ENCODE data around the gene TOM1L2.

TOM1L2 gene

GRCh38 chr17:17874478-17874877 lies 97.7 kb downstream of the TOM1L2 start:
- DNase-seq (ENCODE audit: low spot score) = peak; percentile 67

GRCh38 chr17:17873450-17873991 lies 98.7 kb downstream of the TOM1L2 start:
- no peak for DNase-seq (ENCODE audit: low spot score)

- no peak for DNase-seq (ENCODE audit: low spot score)
Observed at GRCh38 chr17:17872547-17873345, 99.5 kb downstream of the TOM1L2 start.

DNA sequence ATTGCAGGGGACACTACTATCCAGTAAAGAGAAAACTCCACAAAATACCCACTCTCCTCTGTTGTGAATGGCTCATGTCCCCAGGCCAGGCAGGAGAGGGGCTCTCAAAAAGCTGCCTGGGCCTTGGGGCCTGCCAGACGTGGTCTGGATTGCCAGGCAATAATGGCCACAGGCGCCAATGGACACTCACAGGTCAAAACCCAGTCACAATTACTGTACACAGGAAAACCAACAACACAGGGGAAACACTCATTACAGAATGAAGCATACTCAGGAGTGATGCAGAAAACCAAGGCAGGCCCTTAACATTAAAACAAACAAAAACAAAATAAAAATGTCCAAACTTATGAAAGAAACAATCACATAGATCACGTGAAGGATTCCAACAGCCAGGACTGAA lies 100.3 kb downstream of the TOM1L2 start:
- DNase-seq (ENCODE audit: low spot score) = no peak

- DNase-seq (ENCODE audit: low spot score) = no peak
Observed at GRCh38 chr17:17870247-17870646, 102.0 kb downstream of the TOM1L2 start.

GRCh38 chr17:17868641-17869522 lies 103.3 kb downstream of the TOM1L2 start:
- no peak for DNase-seq (ENCODE audit: low spot score)

- no peak for DNase-seq (ENCODE audit: low spot score)
Observed at GRCh38 chr17:17866897-17867296, 105.3 kb downstream of the TOM1L2 start.

DNA sequence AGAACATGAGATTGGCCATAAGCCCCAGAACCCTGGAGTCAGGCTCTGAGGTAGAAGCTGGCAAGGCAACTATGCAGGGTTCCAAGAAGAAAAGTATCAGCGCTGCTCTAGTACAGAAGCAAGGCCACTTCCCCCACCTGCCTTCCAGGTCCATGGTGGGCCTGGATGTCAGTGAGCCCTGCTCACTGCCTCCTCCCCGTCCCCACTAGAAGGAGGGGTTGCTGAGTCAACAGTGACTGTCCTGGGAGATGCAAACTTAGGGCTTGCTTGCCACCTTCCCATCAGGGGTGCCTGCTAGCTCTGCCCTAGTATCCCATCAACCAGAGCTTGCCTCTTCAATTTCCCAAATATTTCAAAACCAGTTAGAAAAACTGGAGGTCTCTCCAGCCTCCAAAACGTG lies 105.8 kb downstream of the TOM1L2 start:
- no peak for DNase-seq (ENCODE audit: low spot score)

DNA sequence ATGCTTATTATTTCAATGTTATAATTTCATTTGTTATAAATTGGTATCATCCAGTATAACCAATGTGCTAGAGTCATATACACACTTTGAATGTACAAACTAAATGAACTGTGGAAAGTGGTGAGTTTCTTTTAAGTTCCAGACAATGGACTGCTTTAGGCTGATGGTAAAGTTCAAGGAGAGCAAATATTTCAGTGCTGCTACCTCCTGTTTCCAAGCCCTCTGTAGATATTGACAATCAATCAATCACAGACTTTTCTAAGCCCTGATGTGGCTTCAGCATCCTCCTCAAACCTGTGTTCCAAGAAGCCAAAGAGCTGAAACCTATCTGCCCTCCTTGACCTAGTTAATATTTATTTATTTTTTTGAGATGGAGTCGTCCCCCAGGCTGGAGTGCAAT lies 107.2 kb downstream of the TOM1L2 start:
- DNase-seq (ENCODE audit: low spot score) = no peak

- DNase-seq (ENCODE audit: low spot score) = peak; percentile 23
Observed at GRCh38 chr17:17860766-17861107, 111.5 kb downstream of the TOM1L2 start.

DNA sequence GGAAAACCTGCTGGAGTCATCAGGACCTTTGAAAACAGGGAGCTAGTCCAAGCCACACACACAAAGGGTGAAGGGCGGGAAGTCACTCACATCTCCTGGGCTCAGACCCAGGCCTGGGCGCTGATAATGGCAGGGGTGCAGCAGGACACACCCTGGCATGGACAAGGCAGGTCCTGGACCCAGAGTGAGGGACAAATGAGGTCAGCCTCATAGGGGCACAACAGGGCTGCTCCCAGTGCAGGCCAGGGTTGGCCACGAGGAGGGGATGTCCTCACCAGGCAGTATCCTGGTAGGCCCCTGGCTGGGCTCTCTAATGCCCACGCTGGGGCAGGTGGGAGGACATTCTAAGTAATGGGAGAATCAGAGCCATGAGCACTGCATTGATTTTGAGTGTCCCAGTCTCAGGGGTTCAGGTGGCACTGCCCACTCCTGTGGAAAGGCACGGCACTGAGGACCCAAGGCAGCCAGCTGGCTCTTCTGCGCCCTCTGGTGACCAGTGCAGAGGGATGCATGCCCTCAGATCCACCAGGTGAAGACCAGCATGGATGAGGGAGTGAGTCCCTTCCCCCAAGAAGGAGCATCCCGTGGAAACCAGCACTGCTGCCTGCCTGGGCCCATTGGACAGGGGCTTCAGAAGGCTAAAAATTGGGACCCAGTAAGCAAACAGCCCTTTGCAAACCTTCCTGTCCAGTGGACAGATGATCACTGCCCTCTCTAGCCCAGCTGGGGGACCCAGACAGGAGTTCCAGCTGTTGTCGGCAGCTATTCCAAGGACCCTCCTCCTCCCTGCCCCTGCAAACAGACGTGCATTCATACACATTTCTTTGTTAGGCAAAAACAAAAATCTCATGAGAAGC lies 112.1 kb downstream of the TOM1L2 start:
- DNase-seq (ENCODE audit: low spot score) = peak; percentile 89

GRCh38 chr17:17857496-17857895 lies 114.7 kb downstream of the TOM1L2 start:
- no peak for DNase-seq (ENCODE audit: low spot score)

DNA sequence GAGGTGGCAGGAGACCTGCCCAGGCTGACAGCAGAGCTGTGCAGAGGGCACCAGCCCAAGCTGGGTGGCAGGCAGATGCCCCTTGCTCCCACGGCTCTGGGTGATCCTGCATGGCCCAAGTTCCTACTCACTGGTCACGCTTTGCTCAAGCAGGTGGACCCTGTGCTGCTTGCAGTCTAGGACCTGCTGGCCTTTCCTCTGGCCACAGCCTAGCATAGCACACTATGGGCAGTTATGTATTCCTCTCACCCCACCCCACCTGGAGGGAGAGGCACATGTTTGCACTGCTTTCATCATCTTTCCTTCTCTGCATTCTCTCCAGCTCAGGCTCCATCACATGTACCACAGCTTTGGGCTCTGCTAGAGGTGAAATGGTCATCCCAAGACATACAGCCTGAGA lies 115.8 kb downstream of the TOM1L2 start:
- DNase-seq (ENCODE audit: low spot score) = no peak

- DNase-seq (ENCODE audit: low spot score) = no peak
Observed at GRCh38 chr17:17855976-17856375, 116.2 kb downstream of the TOM1L2 start.

GRCh38 chr17:17853811-17854447 lies 118.3 kb downstream of the TOM1L2 start:
- no peak for DNase-seq (ENCODE audit: low spot score)

DNA sequence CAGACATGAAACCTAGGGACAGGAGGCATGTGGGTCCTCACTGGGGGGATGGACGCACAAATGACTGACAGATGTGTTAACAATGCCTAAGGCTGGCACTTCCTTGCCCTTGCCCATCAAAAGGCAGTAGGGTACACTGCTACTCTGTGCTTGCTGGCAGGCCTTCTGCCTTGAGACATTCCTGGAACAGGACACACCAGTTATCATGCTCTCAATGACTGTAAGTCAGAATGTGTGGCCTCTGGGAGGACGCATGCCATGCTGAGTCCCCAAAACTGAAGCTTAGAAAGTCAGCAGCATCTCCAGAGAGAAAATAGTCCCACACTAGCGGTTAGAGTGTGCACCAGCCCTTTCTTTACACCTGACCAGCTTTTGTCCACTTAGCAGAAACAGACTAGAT lies 119.3 kb downstream of the TOM1L2 start:
- no peak for DNase-seq (ENCODE audit: low spot score)

DNA sequence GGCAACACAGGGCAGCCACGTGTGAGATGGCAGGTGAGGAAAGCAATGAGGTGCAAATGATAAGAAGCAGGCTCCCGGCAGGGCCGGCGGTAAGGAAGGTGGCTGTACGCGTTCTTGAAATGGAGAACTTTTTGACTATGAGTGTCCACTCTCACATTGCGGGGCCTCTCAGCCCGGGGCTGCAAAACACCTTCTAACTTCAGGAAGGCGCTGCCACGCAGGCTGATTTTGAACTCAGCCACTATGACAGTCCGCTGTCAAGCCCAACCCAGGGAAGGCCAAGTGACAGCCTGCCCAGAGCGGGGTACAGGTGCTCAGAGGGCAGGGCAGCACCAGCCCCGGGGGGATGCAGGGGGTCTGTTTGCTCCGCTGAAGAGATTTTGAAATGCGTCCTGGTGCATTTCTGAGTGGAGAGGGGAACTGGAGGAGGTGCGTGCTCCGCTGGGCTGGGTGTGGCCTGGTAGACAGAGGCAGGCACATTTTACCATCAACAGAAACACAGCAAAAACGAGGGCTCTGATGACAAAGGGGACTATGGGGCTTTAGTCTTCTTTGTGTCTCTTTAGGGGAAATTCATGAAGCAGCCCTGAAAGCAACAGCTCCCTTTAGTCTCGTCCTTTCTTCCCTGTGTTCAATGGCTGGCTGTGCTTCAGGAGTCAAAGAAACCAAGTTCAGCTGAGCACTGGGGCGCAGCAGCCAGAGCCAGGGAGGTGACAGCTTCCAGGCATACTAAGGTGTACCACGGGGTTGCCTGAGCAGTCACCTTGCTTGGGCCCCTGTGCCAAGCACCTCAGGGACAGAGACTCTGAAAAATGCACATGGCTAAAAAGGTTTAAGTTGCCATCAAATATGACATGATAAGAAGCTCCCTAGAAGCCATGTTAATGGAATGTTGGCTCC lies 120.8 kb downstream of the TOM1L2 start:
- no peak for DNase-seq (ENCODE audit: low spot score)

GRCh38 chr17:17849845-17850373 lies 122.3 kb downstream of the TOM1L2 start:
- peak; percentile 48 for DNase-seq (ENCODE audit: low spot score)

GRCh38 chr17:17849147-17849820 lies 122.9 kb downstream of the TOM1L2 start:
- DNase-seq (ENCODE audit: low spot score) = peak; percentile 81

Data from AG20443 (cell line).